ENCODE measurements around the gene APC.
A peak's percentile ranks its signal among the peaks of the same experiment; 100 is the strongest.
"Not testable (repeated sequence)": the region's sequence is repeated elsewhere in the genome, so short reads cannot be mapped to it uniquely, and the experiment has no call there.

APC gene

DNA sequence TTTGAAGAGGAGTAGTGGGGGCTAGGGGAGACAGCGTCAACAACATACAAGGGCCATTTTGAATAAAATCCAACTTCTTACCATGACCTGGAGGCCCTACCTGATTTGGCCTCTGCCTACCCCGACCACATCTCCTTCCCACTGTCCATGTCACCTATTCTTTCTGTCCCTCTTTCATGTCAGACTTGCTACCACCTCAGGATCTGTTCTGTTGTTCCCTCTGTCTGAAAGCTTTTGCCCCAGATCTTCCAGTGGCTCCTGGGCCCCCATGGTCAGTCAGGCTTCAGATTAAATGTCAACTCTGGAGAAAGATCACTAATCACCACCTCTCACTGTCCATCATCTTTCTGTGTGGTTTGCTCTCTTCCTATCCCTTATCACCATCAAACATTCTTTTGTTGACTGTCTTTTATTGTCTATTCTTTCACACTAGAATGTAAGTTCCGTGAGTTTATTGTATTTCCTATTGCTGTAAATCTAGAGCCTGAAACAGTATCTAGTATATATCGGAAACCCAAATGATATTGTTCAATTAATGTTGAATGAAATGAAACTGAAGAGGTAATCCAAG lies 31.2 kb upstream of the APC start:
- ATAC-seq (ENCODE audit: low read depth), result no peak
- Mint-ChIP-seq H3K27me3 (no peaks in the 10 kb centered on the region), H3K9me3 (no peaks in the 10 kb centered on the region), H3K27ac (peak overlapping the region; percentile 95), H3K4me3 (peak overlapping the region; percentile 96), H3K36me3 (peaks cover 1% of the 10 kb centered on the region), H3K4me1 (peaks cover 29% of the 10 kb centered on the region)
- DNase-seq (ENCODE audit: low spot score in 2 of 2), result no peak

DNA sequence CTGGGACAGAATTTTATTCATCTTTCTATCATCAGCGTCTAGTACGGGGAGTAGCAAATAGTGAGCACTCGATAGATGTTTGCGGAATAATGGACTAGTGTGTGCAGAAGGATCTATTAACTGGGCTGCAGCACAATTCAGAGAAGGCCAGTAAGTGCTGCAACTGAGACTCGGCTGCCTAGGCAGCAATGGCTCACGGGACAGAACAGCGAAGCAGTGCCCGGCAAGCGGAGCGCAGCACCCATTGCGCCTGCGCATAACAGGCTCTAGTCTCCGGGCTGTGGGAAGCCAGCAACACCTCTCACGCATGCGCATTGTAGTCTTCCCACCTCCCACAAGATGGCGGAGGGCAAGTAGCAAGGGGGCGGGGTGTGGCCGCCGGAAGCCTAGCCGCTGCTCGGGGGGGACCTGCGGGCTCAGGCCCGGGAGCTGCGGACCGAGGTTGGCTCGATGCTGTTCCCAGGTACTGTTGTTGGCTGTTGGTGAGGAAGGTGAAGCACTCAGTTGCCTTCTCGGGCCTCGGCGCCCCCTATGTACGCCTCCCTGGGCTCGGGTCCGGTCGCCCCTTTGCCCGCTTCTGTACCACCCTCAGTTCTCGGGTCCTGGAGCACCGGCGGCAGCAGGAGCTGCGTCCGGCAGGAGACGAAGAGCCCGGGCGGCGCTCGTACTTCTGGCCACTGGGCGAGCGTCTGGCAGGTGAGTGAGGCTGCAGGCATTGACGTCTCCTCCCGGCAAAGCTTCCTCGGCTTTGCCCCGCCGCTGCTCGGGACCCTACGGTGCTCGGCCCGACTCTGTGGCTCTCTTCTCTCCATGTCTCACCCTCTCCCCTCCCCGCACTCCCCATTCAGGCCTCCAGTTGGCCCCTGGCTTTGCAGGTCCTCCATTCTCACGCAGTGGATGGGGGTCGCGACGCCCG lies 30.2 kb upstream of the APC start:
- Mint-ChIP-seq H3K27me3 (no peaks in the 10 kb centered on the region), H3K4me3 (peak overlapping the region; percentile 96), H3K9me3 (no peaks in the 10 kb centered on the region), H3K27ac (peak overlapping the region; percentile 95), H3K36me3 (peaks cover 1% of the 10 kb centered on the region), H3K4me1 (peaks cover 35% of the 10 kb centered on the region)
- peak; percentile 89 to 97 for DNase-seq (ENCODE audit: low spot score in 2 of 2)
- peak; percentile 91 for ATAC-seq (ENCODE audit: low read depth)

DNA sequence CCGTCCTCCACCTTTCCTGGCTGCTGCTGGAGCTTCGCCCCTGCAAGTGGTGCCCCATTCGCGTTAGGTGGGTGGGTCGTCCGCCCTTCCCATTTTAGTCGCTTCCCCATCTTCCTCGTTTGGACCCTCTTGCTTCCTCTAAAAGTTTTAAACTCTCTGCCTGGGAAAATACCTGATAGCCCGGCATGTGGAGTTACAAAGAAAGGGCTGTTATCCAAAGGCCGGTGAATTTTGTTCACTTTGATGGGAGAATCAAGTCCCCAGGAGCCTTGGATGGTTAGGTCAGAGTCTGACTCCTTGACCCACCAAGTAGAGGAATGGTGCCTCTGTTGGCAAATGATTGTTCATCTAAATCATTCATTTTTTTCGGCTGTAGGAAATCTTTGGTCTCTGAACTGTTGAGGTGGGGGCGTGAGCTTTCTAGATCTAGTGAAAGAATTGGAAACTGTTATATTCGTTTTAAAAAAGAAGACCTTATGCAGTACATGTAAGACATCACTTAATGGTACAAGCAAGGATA lies 29.5 kb upstream of the APC start:
- H3K27ac Mint-ChIP-seq, result peak overlapping the region; percentile 95
- DNase-seq (ENCODE audit: low spot score in 2 of 2), result no peak
- no peaks in the 10 kb centered on the region for H3K27me3 Mint-ChIP-seq
- H3K4me1 Mint-ChIP-seq, result peaks cover 40% of the 10 kb centered on the region
- no peak for ATAC-seq (ENCODE audit: low read depth)
- H3K9me3 Mint-ChIP-seq, result no peaks in the 10 kb centered on the region
- H3K36me3 Mint-ChIP-seq, result peaks cover 4% of the 10 kb centered on the region
- H3K4me3 Mint-ChIP-seq, result peak overlapping the region; percentile 96

DNA sequence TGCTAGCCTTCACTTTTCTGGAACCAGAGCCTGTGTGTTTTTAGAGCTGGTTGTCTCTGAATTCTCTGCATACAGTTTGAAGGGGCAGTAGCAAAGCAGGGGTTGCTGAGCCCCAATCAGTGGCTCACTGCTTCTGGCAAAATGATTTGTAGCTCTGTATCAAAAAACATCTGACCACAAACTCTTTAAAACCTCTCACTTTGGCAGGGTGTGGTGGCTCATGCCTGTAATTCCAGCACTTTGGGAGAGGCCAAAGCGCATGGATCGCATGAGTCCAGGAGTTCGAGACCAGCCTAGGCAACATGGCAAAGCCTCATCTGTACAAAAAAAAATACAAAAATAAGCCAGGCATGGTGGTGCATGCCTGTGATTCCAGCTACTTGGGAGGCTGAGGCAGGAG lies 28.3 kb upstream of the APC start:
- Mint-ChIP-seq H3K27ac (no peak overlapping the region), H3K36me3 (peaks cover 4% of the 10 kb centered on the region), H3K9me3 (no peaks in the 10 kb centered on the region), H3K4me3 (no peak overlapping the region), H3K27me3 (no peaks in the 10 kb centered on the region), H3K4me1 (peaks cover 44% of the 10 kb centered on the region)
- ATAC-seq (ENCODE audit: low read depth), result no peak
- no peak for DNase-seq (ENCODE audit: low spot score in 2 of 2)

DNA sequence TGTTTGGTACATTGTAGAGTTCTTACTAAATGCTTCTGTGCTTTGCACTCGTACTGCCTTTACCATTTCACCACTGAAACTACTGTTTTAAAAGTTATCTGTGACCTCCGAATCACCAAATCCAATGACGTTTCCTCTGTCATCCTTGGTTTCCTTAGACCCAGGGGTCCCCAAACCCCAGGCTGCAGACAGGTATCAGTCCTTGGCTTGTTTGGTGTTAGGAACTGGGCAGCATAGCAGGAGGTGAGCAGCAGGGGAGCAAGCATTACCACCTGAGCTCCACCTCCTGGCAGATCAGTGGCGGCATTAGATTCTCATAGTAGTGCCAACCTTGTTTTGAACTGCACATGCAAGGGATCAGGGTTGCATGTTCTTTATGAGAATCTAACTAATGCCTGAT lies 26.8 kb upstream of the APC start:
- ATAC-seq (ENCODE audit: low read depth), result no peak

DNA sequence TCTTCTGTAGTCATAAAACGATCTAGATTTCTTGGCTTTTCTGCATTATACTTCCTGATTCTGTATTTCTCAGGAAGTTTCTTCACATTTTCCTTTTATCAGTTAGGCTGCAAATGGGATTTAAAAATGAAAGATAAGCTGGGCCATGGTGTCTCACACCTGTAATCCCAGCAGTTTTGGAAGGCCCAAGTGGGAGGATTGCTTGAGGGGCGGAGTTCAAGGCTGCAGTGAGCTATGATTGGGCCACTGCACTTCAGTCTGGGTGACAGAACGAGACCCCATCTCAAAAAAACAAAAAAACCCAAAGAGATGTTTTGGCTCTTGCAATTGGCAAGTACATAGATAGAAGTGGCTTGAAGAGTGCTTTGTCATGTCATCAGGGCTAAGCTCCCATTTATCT lies 26.2 kb upstream of the APC start:
- Mint-ChIP-seq H3K27me3 (no peaks in the 10 kb centered on the region), H3K27ac (no peak overlapping the region), H3K4me3 (no peak overlapping the region), H3K36me3 (peaks cover 7% of the 10 kb centered on the region), H3K4me1 (peaks cover 45% of the 10 kb centered on the region), H3K9me3 (no peaks in the 10 kb centered on the region)
- DNase-seq (ENCODE audit: low spot score in 2 of 2) (no peak), ATAC-seq (ENCODE audit: low read depth) (no peak)

More for the DNA sequence above, 26.8 kb upstream of the APC start:
- H3K36me3 Mint-ChIP-seq, result peaks cover 7% of the 10 kb centered on the region
- H3K27ac Mint-ChIP-seq, result no peak overlapping the region
- DNase-seq (ENCODE audit: low spot score in 2 of 2), result no peak
- H3K4me1 Mint-ChIP-seq, result peaks cover 47% of the 10 kb centered on the region
- H3K4me3 Mint-ChIP-seq, result no peak overlapping the region
- H3K27me3 Mint-ChIP-seq, result no peaks in the 10 kb centered on the region
- no peaks in the 10 kb centered on the region for H3K9me3 Mint-ChIP-seq

DNA sequence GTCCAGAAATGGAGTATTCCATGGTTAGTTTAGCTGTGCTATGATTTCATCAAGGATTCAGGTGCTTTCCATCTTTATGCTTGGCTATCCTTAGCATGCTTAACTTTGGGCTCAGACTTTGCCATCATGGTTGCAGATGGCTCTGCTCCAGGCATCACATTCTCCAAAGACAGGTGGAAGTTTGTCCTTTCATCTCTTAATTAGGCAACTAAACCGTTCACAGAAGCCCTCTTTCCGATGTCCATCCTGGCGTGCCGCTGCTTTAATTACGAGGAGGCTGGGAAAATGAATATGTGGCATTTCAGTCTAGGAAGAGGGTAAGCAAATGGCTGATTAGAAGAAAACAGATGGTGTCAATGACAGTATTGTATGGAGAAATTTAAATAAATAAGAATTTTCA lies 24.5 kb upstream of the APC start:
- H3K27me3 Mint-ChIP-seq, result no peaks in the 10 kb centered on the region
- H3K4me1 Mint-ChIP-seq, result peaks cover 41% of the 10 kb centered on the region
- H3K9me3 Mint-ChIP-seq, result no peaks in the 10 kb centered on the region
- H3K27ac Mint-ChIP-seq, result no peak overlapping the region
- ATAC-seq (ENCODE audit: low read depth) (no peak), DNase-seq (ENCODE audit: low spot score in 2 of 2) (no peak)
- H3K36me3 Mint-ChIP-seq, result peaks cover 8% of the 10 kb centered on the region
- no peak overlapping the region for H3K4me3 Mint-ChIP-seq

DNA sequence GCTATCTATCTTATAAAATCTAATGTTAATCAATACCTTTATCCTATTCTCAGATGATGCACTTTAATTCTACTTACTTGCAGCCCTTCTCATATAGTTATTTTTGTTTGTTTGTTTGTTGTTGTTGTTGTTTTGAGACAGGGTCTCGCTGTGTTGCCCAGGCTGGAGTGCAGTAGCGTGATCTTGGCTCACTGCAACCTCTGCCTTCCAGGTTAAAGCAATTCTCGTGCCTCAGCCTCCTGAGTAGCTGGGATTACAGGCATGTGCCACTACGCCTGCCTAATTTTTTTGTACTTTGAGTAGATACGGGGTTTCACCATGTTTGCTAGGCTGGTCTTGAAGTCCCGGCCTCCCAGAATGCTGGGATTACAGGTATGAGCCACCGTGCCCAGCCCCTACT lies 20.8 kb upstream of the APC start:
- peak overlapping the region; percentile 18 for H3K27ac Mint-ChIP-seq
- peaks cover 12% of the 10 kb centered on the region for H3K36me3 Mint-ChIP-seq
- not testable (repeated sequence) for H3K9me3 Mint-ChIP-seq; DNase-seq (ENCODE audit: low spot score in 2 of 2); H3K4me3 Mint-ChIP-seq; ATAC-seq (ENCODE audit: low read depth); H3K27me3 Mint-ChIP-seq
- H3K4me1 Mint-ChIP-seq, result peaks cover 39% of the 10 kb centered on the region

DNA sequence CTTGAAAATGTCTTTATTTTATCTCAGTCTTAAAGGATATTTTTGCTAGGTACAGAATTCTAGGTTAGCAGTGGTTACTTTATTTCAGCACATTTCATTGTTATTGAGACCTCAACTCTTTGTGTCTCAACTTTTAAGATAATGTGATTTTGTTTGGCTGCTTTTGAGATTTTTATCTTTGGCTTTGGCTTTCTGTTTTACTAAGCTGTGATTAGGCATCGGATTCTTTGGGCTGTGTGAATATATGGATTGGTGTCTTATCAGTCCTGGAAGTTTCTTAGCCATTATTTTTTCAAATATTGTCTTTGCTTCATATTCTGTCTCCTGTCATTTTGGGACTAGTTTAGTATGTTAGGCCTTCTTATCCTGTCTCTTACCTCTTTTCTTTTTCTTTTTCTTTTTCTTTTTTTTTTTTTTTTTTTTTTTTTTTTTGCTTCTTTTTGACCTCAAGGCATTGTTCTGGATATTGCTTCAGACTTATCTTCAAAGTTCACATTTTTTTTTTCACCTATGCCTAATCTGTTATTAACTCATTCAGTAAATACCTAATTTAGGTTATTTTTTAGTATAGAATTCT lies 20.1 kb upstream of the APC start:
- DNase-seq (ENCODE audit: low spot score in 2 of 2), result no peak
- H3K4me1 Mint-ChIP-seq, result peaks cover 37% of the 10 kb centered on the region

DNA sequence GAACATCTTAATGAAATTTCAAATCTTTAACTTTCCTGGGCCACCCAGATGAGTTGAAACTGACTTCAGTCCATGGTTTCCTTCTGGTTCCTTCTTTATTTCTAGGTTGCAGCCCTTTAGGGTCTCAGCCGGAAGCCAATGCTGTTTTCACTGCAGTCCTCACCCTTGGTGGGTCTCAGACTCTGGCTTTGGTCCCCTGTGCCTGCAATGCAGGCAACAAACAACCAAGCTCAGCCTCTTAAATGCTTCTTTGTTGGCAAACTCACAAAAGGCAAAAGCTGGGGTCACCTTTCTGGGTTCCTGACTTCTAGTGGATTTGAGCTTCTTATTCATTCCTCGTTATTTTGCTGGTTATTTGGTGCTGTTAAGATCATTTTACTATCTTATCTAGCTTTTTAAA lies 19.3 kb upstream of the APC start:
- no peaks in the 10 kb centered on the region for H3K9me3 Mint-ChIP-seq
- H3K27ac Mint-ChIP-seq, result no peak overlapping the region
- H3K27me3 Mint-ChIP-seq, result no peaks in the 10 kb centered on the region
- DNase-seq (ENCODE audit: low spot score in 2 of 2) (no peak), ATAC-seq (ENCODE audit: low read depth) (no peak)
- H3K36me3 Mint-ChIP-seq, result peaks cover 9% of the 10 kb centered on the region
- H3K4me3 Mint-ChIP-seq, result no peak overlapping the region
- H3K4me1 Mint-ChIP-seq, result peaks cover 39% of the 10 kb centered on the region

More for the DNA sequence above, 20.1 kb upstream of the APC start:
- Mint-ChIP-seq H3K4me3 (no peak overlapping the region), H3K9me3 (no peaks in the 10 kb centered on the region), H3K27ac (peak overlapping the region; percentile 18), H3K36me3 (peaks cover 11% of the 10 kb centered on the region), H3K27me3 (no peaks in the 10 kb centered on the region)
- no peak for ATAC-seq (ENCODE audit: low read depth)

DNA sequence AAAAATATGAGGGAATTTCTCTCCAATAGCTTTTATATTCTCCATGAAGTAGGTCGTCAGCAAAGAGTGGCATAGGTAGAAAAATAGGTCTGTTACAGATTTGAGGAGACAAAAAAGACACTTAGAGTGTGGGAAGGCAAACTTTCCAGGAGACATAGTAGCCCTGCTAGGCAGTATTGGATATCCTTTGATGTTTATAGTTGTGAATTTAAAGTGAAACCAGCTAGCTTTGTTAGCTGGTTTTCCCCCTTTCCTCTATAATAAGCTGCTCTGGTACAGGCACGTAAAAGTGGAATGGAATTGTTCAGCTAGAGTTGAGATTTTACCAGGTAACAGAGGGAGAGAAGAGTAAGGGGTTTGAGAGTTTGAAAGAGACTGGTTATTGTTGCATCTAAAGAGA lies 17.1 kb upstream of the APC start:
- DNase-seq (ENCODE audit: low spot score in 2 of 2) (no peak), ATAC-seq (ENCODE audit: low read depth) (no peak)
- H3K27me3 Mint-ChIP-seq, result no peaks in the 10 kb centered on the region
- no peaks in the 10 kb centered on the region for H3K9me3 Mint-ChIP-seq
- H3K4me3 Mint-ChIP-seq, result no peak overlapping the region
- no peak overlapping the region for H3K27ac Mint-ChIP-seq
- H3K4me1 Mint-ChIP-seq, result peaks cover 48% of the 10 kb centered on the region
- H3K36me3 Mint-ChIP-seq, result peaks cover 11% of the 10 kb centered on the region

DNA sequence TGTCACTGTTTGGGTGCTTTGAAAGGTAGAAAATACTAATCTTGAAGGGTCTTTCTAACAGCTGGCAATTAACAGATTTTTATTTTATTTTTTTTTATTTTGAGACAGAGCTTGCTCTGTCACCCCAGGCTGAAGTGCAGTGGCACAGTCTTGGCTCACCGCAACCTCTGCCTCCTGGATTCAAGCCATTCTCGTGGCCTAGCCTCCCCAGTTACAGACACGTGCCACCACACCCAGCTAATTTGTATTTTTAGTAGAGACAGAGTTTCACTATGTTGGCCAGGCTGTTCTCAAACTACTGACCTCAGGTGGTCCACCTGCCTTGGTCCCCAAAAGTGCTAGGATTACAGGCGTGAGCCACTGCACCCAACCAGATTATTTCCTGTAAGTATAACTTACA lies 12.8 kb upstream of the APC start:
- H3K4me1 Mint-ChIP-seq, result peaks cover 44% of the 10 kb centered on the region
- H3K36me3 Mint-ChIP-seq, result peaks cover 10% of the 10 kb centered on the region
- H3K27ac Mint-ChIP-seq, result peak overlapping the region; percentile 10
- H3K27me3 Mint-ChIP-seq, result no peaks in the 10 kb centered on the region
- H3K9me3 Mint-ChIP-seq, result no peaks in the 10 kb centered on the region
- ATAC-seq (ENCODE audit: low read depth) (no peak), DNase-seq (ENCODE audit: low spot score in 2 of 2) (no peak)
- no peak overlapping the region for H3K4me3 Mint-ChIP-seq

DNA sequence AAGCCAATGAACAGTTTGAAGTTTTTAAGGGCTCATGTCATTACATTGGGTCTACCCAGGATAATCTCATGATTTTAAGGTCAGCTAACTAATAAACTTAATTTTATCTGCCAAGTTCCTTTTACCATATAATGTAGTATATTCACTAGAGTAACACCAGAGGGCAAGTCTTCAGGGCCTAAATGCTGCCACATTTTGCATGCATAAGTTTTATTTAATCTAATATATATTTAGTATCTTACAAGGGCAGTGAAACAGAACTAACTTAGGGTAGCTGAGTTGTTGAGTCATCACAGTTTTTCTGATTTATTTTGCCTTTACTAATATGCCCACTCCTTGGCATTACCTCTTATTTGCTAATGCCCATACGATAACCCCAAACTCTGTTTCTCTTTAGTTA lies 8.1 kb upstream of the APC start:
- Mint-ChIP-seq H3K36me3 (peaks cover under 1% of the 10 kb centered on the region), H3K4me3 (no peak overlapping the region), H3K27me3 (no peaks in the 10 kb centered on the region), H3K9me3 (no peaks in the 10 kb centered on the region), H3K27ac (no peak overlapping the region), H3K4me1 (peaks cover 22% of the 10 kb centered on the region)
- ATAC-seq (ENCODE audit: low read depth) (no peak), DNase-seq (ENCODE audit: low spot score in 2 of 2) (no peak)

DNA sequence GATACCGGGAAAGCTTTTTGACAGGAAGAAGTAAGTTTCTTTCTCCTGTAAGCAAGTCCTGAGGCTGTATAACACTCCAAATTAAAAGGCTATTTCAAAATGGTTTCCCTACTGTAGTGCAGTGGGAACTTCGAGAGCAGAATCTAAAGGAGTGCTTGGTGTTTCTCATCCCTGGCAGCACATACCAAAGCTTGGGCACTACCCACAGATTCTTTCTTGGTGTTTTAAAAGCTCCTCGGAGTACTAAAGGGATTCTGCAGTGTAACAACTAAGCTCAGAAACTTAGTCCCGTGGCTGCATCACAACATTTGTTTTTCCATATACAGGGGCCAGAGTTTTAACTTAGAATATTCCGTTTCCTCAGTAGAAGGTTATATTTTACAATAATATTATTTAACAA lies 5.6 kb upstream of the APC start:
- ATAC-seq (ENCODE audit: low read depth) (no peak), DNase-seq (ENCODE audit: low spot score in 2 of 2) (no peak)
- no peaks in the 10 kb centered on the region for H3K36me3 Mint-ChIP-seq

More for the DNA sequence above, 5.6 kb upstream of the APC start:
- no peak overlapping the region for H3K27ac Mint-ChIP-seq
- no peaks in the 10 kb centered on the region for H3K9me3 Mint-ChIP-seq
- H3K27me3 Mint-ChIP-seq, result no peaks in the 10 kb centered on the region
- H3K4me1 Mint-ChIP-seq, result peaks cover 15% of the 10 kb centered on the region
- H3K4me3 Mint-ChIP-seq, result no peak overlapping the region
